ENCODE results near the gene UBXN6.

The UBXN6 gene

GRCh38 chr19:4499318-4499717, 41.7 kb upstream of the UBXN6 start:
- no peak for DNase-seq (ENCODE audit: low read depth)
- no peak for TF ChIP-seq CTCF (conservative IDR thresholded peaks at IDR 0.05; ENCODE audit: low read length)
- H3K4me3 ChIP-seq (ENCODE audit: low read length): no peak overlapping the region

DNA sequence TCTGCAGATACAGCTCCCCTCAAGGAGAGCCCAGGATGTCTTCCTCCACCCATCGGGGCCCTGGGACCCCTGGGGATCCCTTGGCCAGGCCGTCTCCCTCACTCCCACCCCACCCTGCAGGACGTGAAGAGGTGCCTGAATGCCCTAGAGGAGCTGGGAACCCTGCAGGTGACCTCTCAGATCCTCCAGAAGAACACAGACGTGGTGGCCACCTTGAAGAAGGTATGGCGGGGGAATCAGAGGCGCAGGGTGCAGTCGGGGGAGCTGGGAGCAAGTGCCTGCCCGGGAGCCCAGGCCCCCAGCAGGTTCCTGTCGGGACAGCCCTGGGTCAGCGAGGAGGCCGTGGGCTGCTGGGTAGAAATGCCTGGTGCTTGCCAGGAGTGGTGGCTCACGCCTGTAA, 41.1 kb upstream of the UBXN6 start:
- no peak for DNase-seq (ENCODE audit: low read depth)
- TF ChIP-seq CTCF (conservative IDR thresholded peaks at IDR 0.05; ENCODE audit: low read length): no peak
- H3K4me3 ChIP-seq (ENCODE audit: low read length): no peak overlapping the region

DNA sequence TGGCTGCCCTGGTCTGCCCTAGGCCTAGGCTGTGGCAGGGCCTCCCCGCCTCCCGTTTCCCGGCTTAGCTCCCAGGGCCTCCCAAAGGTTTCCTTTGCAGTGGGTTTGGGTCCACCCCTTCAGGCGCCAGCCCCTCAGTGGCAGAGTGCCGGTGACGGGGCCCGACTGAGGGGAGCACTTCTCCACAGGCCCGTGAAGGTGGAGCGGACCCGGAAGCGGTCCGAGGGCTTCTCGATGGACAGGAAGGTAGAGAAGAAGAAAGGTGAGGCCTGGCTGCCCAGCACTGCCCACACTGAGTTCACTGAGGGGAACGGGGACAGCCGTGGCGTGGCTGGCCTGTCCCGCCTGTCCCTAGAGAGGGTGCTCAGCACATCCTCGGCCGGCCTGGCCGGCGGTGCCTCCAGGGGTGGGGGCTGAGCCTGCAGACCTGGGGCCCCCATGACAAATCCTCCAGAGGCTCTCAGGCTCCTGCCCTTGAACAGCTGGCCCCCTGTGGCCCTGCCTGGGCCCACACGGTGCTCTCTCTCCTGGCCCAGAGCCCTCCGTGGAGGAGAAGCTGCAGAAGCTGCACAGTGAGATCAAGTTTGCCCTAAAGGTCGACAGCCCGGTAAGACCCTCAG, 40.3 kb upstream of the UBXN6 start:
- H3K4me3 ChIP-seq (ENCODE audit: low read length): no peak overlapping the region
- DNase-seq (ENCODE audit: low read depth): no peak
- TF ChIP-seq CTCF (conservative IDR thresholded peaks at IDR 0.05; ENCODE audit: low read length): no peak

DNA sequence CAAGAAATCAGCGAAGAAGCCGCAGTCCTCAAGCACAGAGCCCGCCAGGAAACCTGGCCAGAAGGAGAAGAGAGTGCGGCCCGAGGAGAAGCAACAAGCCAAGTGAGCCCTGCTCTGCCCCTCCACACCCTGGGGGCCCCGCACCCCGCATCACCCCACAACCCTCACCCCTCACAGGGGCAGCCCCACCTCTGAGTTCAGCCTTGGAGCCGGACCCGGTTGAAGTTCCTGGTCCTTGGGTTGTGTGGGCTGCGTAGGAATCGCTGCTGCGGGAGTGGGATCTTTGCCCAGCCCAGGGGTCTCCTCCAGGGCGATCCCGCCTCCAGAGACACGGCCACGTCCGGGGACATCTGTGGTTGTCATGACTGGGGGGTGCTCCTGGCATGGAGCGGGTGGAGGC, 38.7 kb upstream of the UBXN6 start:
- no peak for DNase-seq (ENCODE audit: low read depth)
- TF ChIP-seq CTCF (conservative IDR thresholded peaks at IDR 0.05; ENCODE audit: low read length): no peak
- no peak overlapping the region for H3K4me3 ChIP-seq (ENCODE audit: low read length)

DNA sequence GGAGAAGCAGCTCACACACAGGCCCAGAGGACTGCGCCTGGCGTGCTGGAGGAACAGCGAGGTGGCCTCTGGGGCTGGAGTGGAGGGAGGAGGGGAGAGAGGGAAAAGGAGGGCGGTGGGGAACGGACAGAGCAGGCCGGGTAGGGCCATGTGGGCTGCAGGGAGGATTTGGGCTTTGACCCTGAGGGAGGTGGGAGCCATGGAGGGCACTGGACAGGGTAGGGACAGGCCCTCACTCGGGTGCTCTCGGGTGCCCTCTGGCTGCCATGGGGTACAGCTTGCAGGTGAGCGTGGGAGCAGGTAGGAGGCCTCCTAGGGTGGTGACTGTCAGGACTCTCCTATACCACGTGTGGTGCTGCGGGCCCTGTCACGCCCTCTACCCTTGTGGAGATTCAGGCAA, 37.9 kb upstream of the UBXN6 start:
- no peak for TF ChIP-seq CTCF (conservative IDR thresholded peaks at IDR 0.05; ENCODE audit: low read length)
- no peak for DNase-seq (ENCODE audit: low read depth)
- no peak overlapping the region for H3K4me3 ChIP-seq (ENCODE audit: low read length)

- no peak for DNase-seq (ENCODE audit: low read depth)
- no peak overlapping the region for H3K4me3 ChIP-seq (ENCODE audit: low read length)
- no peak for TF ChIP-seq CTCF (conservative IDR thresholded peaks at IDR 0.05; ENCODE audit: low read length)
Measured at GRCh38 chr19:4494691-4495064, 37.1 kb upstream of the UBXN6 start.

DNA sequence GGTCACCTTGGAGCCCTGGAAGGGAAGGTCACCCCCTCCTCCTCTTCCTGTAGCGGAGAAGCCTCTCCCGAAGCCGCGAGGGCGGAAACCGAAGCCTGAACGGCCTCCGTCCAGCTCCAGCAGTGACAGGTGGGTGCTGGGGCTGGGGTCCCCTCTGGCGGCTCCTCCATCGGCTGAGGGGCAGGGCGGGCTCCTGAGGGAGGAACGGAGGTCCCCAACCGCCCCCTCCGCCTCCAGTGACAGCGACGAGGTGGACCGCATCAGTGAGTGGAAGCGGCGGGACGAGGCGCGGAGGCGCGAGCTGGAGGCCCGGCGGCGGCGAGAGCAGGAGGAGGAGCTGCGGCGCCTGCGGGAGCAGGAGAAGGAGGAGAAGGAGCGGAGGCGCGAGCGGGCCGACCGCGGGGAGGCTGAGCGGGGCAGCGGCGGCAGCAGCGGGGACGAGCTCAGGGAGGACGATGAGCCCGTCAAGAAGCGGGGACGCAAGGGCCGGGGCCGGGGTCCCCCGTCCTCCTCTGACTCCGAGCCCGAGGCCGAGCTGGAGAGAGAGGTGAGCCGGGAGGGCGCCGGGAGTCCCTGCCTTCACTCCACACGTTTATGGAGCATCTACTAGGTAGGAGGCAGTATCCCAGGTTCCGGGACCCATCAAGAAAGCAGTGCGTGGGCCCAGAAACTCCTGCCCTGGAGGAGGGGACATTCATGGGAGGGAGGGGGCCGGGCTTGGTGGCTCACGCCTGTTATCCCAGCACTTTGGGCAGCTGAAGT, 36.5 kb upstream of the UBXN6 start:
- DNase-seq (ENCODE audit: low read depth): no peak
- no peak overlapping the region for H3K4me3 ChIP-seq (ENCODE audit: low read length)
- TF ChIP-seq CTCF (conservative IDR thresholded peaks at IDR 0.05; ENCODE audit: low read length): no peak
